ENCODE measurements around the gene FADS3. TPM values are rescaled to one million over a fixed set of nuclear protein-coding genes. Genes with fewer than 3 reads are reported as not detected.

The FADS3 gene
- total RNA-seq, 2 donors from 2014 or later = 368 to 393 TPM

GRCh38 chr11:61907282-61907681 is 15.9 kb upstream of the FADS3 start:
- no peak overlapping the region for H3K4me3 ChIP-seq
- ATAC-seq (ENCODE audit: insufficient number of reproducible peaks, low FRiP score, low read depth) (no peak), DNase-seq (ENCODE audit: low spot score) (no peak)
- H3K4me1 ChIP-seq (ENCODE audit: control insufficient read depth in 1 of 2, low read depth in 2 of 2) = peaks cover 0 to 5% of the 10 kb centered on the region in 2 donors
- no peak overlapping the region for H3K27ac ChIP-seq
- H3K9me3 ChIP-seq = no peaks in the 10 kb centered on the region
- no peaks in the 10 kb centered on the region for H3K27me3 ChIP-seq (replicated peaks; ENCODE audit: insufficient read depth)
- TF ChIP-seq, protein P1, sequence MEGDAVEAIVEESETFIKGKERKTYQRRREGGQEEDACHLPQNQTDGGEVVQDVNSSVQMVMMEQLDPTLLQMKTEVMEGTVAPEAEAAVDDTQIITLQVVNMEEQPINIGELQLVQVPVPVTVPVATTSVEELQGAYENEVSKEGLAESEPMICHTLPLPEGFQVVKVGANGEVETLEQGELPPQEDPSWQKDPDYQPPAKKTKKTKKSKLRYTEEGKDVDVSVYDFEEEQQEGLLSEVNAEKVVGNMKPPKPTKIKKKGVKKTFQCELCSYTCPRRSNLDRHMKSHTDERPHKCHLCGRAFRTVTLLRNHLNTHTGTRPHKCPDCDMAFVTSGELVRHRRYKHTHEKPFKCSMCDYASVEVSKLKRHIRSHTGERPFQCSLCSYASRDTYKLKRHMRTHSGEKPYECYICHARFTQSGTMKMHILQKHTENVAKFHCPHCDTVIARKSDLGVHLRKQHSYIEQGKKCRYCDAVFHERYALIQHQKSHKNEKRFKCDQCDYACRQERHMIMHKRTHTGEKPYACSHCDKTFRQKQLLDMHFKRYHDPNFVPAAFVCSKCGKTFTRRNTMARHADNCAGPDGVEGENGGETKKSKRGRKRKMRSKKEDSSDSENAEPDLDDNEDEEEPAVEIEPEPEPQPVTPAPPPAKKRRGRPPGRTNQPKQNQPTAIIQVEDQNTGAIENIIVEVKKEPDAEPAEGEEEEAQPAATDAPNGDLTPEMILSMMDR (IDR thresholded peaks at IDR 0.05) = no peak
- peaks cover 12% of the 10 kb centered on the region for H3K36me3 ChIP-seq

DNA sequence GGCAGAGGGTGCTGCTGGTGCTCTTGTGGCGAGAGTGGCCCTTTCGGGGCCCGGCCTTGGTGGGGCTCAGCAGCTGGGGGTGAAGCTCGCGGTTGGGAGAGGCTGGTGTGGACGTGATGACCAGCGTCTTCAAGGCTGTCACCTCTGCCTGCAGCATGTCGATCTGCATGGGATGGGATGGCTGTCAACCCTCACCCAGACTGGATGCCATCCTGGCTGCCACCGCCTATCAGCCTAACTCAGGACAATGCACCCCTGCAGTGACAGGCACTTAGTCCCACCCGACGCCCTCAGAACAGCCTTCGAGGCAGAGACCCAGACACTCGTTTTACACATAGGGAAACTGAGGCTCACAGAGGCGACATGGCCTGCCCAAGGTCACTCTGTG is 15.2 kb upstream of the FADS3 start:
- no peak overlapping the region for H3K4me3 ChIP-seq
- no peak for DNase-seq (ENCODE audit: low spot score)
- H3K27me3 ChIP-seq (replicated peaks; ENCODE audit: insufficient read depth) = no peaks in the 10 kb centered on the region
- no peak overlapping the region for H3K27ac ChIP-seq
- TF ChIP-seq, protein P1 (IDR thresholded peaks at IDR 0.05) = no peak
- H3K36me3 ChIP-seq = peaks cover 18% of the 10 kb centered on the region
- ATAC-seq (ENCODE audit: insufficient number of reproducible peaks, low FRiP score, low read depth) = no peak
- H3K9me3 ChIP-seq = no peaks in the 10 kb centered on the region
- H3K4me1 ChIP-seq (ENCODE audit: control insufficient read depth in 1 of 2, low read depth in 2 of 2) = peaks cover 0 to 5% of the 10 kb centered on the region in 2 donors

- H3K27ac ChIP-seq = no peak overlapping the region
- DNase-seq (ENCODE audit: low spot score) (no peak), ATAC-seq (ENCODE audit: insufficient number of reproducible peaks, low FRiP score, low read depth) (no peak)
- no peaks in the 10 kb centered on the region for H3K9me3 ChIP-seq
- TF ChIP-seq, protein P1 (IDR thresholded peaks at IDR 0.05) = no peak
- H3K27me3 ChIP-seq (replicated peaks; ENCODE audit: insufficient read depth) = no peaks in the 10 kb centered on the region
- peaks cover 0 to 5% of the 10 kb centered on the region in 2 donors for H3K4me1 ChIP-seq (ENCODE audit: control insufficient read depth in 1 of 2, low read depth in 2 of 2)
- no peak overlapping the region for H3K4me3 ChIP-seq
- H3K36me3 ChIP-seq = peaks cover 18% of the 10 kb centered on the region
Measured at GRCh38 chr11:61905801-61906521, 14.6 kb upstream of the FADS3 start.

DNA sequence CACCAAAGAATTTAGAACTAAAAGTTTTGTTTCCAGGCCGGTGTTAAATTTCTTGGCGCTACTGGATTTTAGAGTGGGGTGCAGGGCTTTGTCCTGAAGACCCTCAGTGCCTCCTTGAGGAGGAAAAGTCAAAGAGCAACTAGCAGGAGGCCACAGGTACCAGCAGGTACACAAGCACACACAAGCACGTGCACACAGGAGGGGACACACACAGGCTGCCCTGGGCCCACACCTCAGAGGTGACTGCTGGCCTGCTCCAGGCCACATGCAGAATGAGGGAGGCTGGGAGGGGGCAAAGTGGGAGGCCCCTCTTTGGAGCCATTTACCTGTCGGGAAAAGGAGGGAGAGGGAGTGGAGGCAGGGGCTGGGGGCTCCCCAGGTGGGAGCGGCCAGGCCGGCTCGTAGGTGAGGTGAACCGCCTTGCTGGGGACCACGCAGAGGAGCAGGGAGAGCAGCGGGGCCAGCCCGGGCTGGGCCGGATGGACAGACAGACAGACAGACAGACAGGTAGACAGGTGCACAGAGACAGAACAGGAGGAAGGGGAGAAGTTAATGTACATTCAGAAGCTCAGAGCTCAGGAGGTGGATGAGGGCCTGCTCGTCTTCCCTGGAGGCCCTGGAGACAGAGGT is 13.8 kb upstream of the FADS3 start:
- Histone ChIP-seq H3K27me3 (replicated peaks; ENCODE audit: insufficient read depth) (no peaks in the 10 kb centered on the region), H3K4me1 (ENCODE audit: control insufficient read depth in 1 of 2, low read depth in 2 of 2) (peaks cover 0 to 5% of the 10 kb centered on the region in 2 donors), H3K36me3 (peaks cover 18% of the 10 kb centered on the region), H3K27ac (no peak overlapping the region), H3K4me3 (no peak overlapping the region), H3K9me3 (no peaks in the 10 kb centered on the region)
- DNase-seq (ENCODE audit: low spot score) = no peak
- no peak for ATAC-seq (ENCODE audit: insufficient number of reproducible peaks, low FRiP score, low read depth)
- TF ChIP-seq, protein P1 (IDR thresholded peaks at IDR 0.05) = no peak

- no peaks in the 10 kb centered on the region for H3K27me3 ChIP-seq (replicated peaks; ENCODE audit: insufficient read depth)
- peaks cover 18% of the 10 kb centered on the region for H3K36me3 ChIP-seq
- no peaks in the 10 kb centered on the region for H3K9me3 ChIP-seq
- no peak overlapping the region for H3K4me3 ChIP-seq
- H3K4me1 ChIP-seq (ENCODE audit: control insufficient read depth in 1 of 2, low read depth in 2 of 2) = peaks cover 0 to 5% of the 10 kb centered on the region in 2 donors
- no peak overlapping the region for H3K27ac ChIP-seq
- DNase-seq (ENCODE audit: low spot score) (no peak), ATAC-seq (ENCODE audit: insufficient number of reproducible peaks, low FRiP score, low read depth) (no peak)
- TF ChIP-seq, protein P1 (IDR thresholded peaks at IDR 0.05) = no peak
Measured at GRCh38 chr11:61904539-61905048, 13.2 kb upstream of the FADS3 start.

Measured in thoracic aorta (tissue), 2 donors.